ENCODE data around the gene GLIS2. TPM values are rescaled to one million over a fixed set of nuclear protein-coding genes. Genes with fewer than 3 reads are reported as not detected.
A peak's percentile ranks its signal among the peaks of the same experiment; 100 is the strongest.

The GLIS2 gene
- total RNA-seq, 1 experiment from 2014 or later = 13.1 TPM

DNA sequence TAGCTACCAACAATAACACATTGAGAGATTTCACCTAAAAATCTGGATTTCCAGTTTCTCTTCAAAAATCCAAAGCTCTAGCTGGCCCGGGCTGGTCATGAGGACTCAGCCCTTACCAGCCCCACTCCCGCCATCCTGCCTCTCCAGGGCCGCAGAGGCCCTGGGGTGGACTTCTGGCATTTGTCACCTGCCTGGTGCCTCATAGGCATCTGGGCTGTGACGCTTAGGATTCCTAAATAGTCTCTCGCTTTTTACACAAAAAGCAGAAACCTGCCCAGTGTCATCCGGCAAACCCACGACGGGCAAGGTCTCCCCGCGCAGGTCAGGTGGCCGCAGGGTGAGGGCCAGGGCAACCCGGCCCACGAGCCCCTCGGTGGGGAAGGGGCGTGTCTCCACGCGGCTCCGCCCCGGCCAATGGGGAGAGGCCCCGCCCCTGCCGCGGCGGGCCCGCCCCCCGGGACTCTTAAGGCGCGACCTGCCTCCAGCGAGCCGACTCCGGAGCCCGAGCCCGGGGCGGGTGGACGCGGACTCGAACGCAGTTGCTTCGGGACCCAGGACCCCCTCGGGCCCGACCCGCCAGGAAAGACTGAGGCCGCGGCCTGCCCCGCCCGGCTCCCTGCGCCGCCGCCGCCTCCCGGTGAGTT is 55.6 kb downstream of the GLIS2 start, which contains the start of gene VASN:
VASN (plus strand) TSS at position 492 of the 644 bp plus-strand sequence. CDS start 9,030 bp downstream, outside the sequence.
- TF ChIP-seq, protein P1, sequence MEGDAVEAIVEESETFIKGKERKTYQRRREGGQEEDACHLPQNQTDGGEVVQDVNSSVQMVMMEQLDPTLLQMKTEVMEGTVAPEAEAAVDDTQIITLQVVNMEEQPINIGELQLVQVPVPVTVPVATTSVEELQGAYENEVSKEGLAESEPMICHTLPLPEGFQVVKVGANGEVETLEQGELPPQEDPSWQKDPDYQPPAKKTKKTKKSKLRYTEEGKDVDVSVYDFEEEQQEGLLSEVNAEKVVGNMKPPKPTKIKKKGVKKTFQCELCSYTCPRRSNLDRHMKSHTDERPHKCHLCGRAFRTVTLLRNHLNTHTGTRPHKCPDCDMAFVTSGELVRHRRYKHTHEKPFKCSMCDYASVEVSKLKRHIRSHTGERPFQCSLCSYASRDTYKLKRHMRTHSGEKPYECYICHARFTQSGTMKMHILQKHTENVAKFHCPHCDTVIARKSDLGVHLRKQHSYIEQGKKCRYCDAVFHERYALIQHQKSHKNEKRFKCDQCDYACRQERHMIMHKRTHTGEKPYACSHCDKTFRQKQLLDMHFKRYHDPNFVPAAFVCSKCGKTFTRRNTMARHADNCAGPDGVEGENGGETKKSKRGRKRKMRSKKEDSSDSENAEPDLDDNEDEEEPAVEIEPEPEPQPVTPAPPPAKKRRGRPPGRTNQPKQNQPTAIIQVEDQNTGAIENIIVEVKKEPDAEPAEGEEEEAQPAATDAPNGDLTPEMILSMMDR (IDR thresholded peaks at IDR 0.05; ENCODE audit: insufficient read depth in 1 of 2, low read depth in 1 of 2, low read length in 1 of 2, severe bottlenecking in 1 of 2, unreplicated experiment in 1 of 2) = no peak
- DNase-seq = peak; percentile 72 to 86
- no peaks in the 10 kb centered on the region for H3K4me1 Mint-ChIP-seq (ENCODE audit: low read depth, unreplicated experiment)

DNA sequence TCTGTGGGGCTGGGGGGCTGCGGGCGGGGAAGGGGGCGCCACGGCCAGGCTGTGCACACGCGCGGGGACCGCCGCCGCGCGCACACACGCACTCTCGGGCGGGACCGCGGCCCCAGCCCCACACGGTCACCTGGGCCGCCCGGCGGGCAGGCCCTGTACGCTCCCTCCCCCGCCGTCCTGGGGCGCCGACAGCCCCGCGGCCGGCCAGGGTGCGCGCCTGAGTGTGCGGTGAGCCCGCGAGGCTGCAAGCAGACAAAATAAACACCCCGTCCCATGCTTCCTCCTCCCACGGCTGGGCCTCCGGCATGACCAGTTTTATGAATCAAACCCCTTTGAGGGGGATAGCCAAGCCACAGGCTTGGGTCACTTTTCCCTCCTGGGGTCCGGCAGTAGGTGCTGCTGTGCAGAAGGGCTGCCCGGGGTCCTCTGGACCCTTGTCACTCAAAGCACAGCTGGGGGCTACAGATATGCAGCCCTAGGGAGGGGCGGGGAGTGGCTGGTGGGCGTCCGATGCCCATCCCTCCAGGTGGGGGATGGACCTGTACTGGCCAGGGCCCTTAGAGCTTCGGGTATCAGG is 56.2 kb downstream of the GLIS2 start:
- peak overlapping the region; percentile 54 for H3K4me3 ChIP-seq (ENCODE audit: low read depth, low read length)
- no peaks in the 10 kb centered on the region for H3K36me3 Mint-ChIP-seq (ENCODE audit: insufficient read depth, unreplicated experiment)
- H3K4me1 ChIP-seq = peaks cover 37% of the 10 kb centered on the region
- H3K36me3 ChIP-seq (ENCODE audit: control insufficient read depth, insufficient read depth, low read length) = no peaks in the 10 kb centered on the region; the same call in 1 of the 2 replicates
- TF ChIP-seq, protein P1 (IDR thresholded peaks at IDR 0.05; ENCODE audit: insufficient read depth in 1 of 2, low read depth in 1 of 2, low read length in 1 of 2, severe bottlenecking in 1 of 2, unreplicated experiment in 1 of 2) = no peak
- no peaks in the 10 kb centered on the region for H3K27me3 Mint-ChIP-seq (ENCODE audit: insufficient read depth, unreplicated experiment)
- H3K9me3 Mint-ChIP-seq (ENCODE audit: unreplicated experiment) = no peaks in the 10 kb centered on the region
- ChIA-PET POLR2A (no interaction called here), CTCF (no interaction called here)
- H3K27ac Mint-ChIP-seq (ENCODE audit: unreplicated experiment) = no peak overlapping the region
- intact Hi-C loops (cut with micrococcal nuclease; ENCODE audit: unreplicated experiment) = no loop called here
- H3K27me3 ChIP-seq (replicated peaks; ENCODE audit: control insufficient read depth, insufficient read depth, low read length) = no peaks in the 10 kb centered on the region
- H3K4me1 Mint-ChIP-seq (ENCODE audit: low read depth, unreplicated experiment) = no peaks in the 10 kb centered on the region
- TSS peak; percentile 71 for BruUV-seq (replicated peaks)
- DNase-seq = peak in 1 of 2 experiments; percentile 34
- no peaks in the 10 kb centered on the region for H3K9me3 ChIP-seq
- H3K4me3 Mint-ChIP-seq (ENCODE audit: unreplicated experiment) = peak overlapping the region; percentile 69

More for the DNA sequence above, 55.6 kb downstream of the GLIS2 start, which contains the start of gene VASN:
- CTCF ChIA-PET = no interaction called here
- Mint-ChIP-seq H3K36me3 (ENCODE audit: insufficient read depth, unreplicated experiment) (no peaks in the 10 kb centered on the region), H3K27ac (ENCODE audit: unreplicated experiment) (no peak within 1 kb of the TSS), H3K4me3 (ENCODE audit: unreplicated experiment) (peak within 1 kb of the TSS; percentile 69), H3K9me3 (ENCODE audit: unreplicated experiment) (no peaks in the 10 kb centered on the region), H3K27me3 (ENCODE audit: insufficient read depth, unreplicated experiment) (no peaks in the 10 kb centered on the region)
- intact Hi-C loops (cut with micrococcal nuclease; ENCODE audit: unreplicated experiment) = no loop called here
- Histone ChIP-seq H3K27me3 (replicated peaks; ENCODE audit: control insufficient read depth, insufficient read depth, low read length) (no peaks in the 10 kb centered on the region), H3K4me3 (ENCODE audit: low read depth, low read length) (peak within 1 kb of the TSS; percentile 54), H3K9me3 (no peaks in the 10 kb centered on the region), H3K4me1 (peaks cover 37% of the 10 kb centered on the region), H3K36me3 (ENCODE audit: control insufficient read depth, insufficient read depth, low read length) (no peaks in the 10 kb centered on the region; the same call in 1 of the 2 replicates)
- POLR2A ChIA-PET = no interaction called here
- no TSS peak for BruUV-seq (replicated peaks)

DNA sequence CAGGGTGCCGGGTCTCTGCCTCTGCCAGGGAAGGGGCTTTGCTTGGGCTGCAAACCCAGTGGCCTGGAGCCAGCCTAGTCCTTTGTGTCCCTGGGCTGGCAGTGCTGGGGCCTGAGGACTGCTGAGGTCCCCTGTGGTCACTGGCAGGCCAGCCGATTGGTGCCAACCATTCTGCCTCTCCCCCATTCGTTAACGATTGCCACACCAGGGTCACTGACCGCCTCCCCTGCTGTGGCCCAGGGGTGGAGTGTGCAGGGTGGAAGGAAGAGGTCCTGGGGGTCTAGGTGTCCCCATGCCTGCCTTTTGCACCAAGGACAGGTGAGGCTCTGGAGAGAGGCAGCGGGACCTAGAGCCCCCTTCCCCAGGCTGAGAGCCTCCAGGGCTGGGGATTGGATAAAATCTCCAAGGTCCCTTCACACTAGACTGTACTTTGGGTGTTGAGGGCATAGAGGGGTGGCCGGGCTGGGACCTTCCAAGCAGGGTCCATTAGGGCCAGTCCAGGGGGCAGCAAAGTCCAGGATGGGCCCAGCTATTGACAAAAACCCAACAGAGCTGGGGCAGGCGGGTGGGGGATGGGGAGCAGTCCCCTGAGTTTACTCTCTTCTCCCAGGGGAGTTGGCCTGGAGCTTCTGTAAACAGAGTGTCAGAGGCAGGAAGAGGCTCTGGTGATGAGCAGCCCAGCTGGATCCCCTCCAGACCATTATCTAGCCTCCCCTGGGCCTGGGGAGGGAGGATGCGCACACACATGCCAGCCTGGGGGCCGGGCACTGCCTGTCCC is 56.9 kb downstream of the GLIS2 start:
- H3K9me3 Mint-ChIP-seq (ENCODE audit: unreplicated experiment) = no peaks in the 10 kb centered on the region
- H3K4me3 ChIP-seq (ENCODE audit: low read depth, low read length) = peak overlapping the region; percentile 54
- intact Hi-C loops (cut with micrococcal nuclease; ENCODE audit: unreplicated experiment) = no loop called here
- ChIA-PET POLR2A (no interaction called here), CTCF (no interaction called here)
- no peak overlapping the region for H3K27ac Mint-ChIP-seq (ENCODE audit: unreplicated experiment)
- no peaks in the 10 kb centered on the region; the same call in 1 of the 2 replicates for H3K36me3 ChIP-seq (ENCODE audit: control insufficient read depth, insufficient read depth, low read length)
- no peaks in the 10 kb centered on the region for H3K9me3 ChIP-seq
- DNase-seq = no peak
- H3K4me1 ChIP-seq = peaks cover 37% of the 10 kb centered on the region
- H3K36me3 Mint-ChIP-seq (ENCODE audit: insufficient read depth, unreplicated experiment) = peaks cover 3% of the 10 kb centered on the region
- BruUV-seq (replicated peaks) = no TSS peak
- no peaks in the 10 kb centered on the region for H3K27me3 ChIP-seq (replicated peaks; ENCODE audit: control insufficient read depth, insufficient read depth, low read length)
- TF ChIP-seq, protein P1 (IDR thresholded peaks at IDR 0.05; ENCODE audit: insufficient read depth in 1 of 2, low read depth in 1 of 2, low read length in 1 of 2, severe bottlenecking in 1 of 2, unreplicated experiment in 1 of 2) = no peak
- no peaks in the 10 kb centered on the region for H3K4me1 Mint-ChIP-seq (ENCODE audit: low read depth, unreplicated experiment)
- H3K27me3 Mint-ChIP-seq (ENCODE audit: insufficient read depth, unreplicated experiment) = no peaks in the 10 kb centered on the region
- peak overlapping the region; percentile 69 for H3K4me3 Mint-ChIP-seq (ENCODE audit: unreplicated experiment)

Data from Caco-2 (cell line).